GM19463 (cell line): ENCODE measurements around the gene IL17D.
A peak's percentile ranks its signal among the peaks of the same experiment; 100 is the strongest.

Source experiments
- ATAC-seq: cut with Tn5 transposase; IDR thresholded peaks from one replicate; pipeline ENCODE4 v1.9.1; 2021; ENCODE audit warnings: mild to moderate bottlenecking, moderate library complexity; ENCODE audit not compliant: unreplicated experiment

IL17D gene

DNA sequence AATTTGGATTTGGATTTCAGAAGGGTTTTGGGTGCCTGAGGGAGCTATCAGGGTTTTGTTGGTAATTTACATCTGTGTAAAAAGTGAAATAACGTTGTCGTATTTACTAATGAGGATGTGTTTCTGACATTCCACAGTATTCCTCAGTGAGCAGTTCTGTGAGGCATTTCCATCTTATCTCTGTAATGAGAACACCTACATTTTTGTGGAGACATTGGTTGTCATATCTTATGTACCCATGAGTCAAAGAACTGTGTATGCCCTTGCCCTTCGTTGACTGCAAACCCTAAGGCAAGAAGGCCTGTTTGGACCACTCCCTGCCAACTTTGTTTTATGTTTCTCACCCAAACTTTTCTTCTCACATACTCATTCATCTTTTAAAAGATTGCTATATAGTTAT lies 14.2 kb upstream of the IL17D start:
- no peak for ATAC-seq

DNA sequence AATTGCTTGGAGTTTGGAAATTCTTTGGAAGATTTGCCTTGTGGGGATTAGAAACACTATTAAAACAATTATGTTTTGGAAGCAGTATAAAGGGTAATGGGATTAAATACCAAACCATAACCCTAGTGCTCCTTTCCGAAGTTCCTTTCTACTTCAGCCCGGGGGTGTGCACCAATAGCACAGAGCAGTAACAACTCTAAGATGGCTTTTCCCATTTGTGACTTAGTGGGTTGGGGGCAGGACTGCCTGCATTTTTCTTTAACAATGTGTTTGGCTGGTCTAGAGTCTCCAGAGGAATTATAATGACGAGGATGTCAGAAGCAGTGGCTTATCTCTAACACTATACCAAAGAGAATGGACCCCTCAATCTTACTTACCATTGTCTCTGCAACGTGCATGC lies 11.9 kb upstream of the IL17D start:
- ATAC-seq = no peak

DNA sequence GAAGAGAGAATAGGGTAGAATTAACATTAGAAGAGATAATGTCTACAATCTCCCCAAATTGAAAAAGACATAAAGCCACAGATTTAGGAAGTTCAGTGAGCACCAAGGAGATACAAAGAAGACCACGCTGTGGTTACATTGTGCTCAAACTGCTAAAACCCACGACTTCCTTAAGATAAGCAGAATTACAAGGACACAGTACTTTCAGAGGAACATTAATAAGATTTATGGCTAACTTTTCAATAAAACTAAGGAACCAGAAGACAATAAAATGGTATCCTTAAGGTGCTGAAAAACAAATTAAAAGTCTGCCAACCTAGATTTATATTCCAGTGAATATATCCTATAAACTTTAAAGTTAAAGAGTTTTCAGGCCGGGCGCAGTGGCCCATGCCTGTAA lies 7.4 kb upstream of the IL17D start:
- no peak for ATAC-seq

DNA sequence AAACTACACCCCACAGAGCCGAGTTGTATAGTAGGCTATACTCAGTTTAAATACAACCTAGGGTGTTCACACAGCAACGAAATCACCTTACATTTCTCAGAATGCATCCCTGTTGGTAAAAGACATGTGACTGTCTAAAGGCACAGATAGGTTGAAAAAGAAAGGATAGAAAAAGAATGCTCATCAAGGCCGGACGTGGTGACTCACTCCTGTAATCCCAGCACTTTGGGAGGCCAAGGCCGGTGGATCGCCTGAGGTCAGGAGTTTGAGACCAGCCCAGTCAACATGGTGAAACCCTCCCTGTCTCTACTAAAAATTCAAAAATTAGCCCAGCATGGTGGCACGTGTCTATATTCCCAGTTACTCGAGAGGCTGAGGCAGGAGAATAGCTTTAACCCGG lies 3.8 kb upstream of the IL17D start:
- no peak for ATAC-seq

DNA sequence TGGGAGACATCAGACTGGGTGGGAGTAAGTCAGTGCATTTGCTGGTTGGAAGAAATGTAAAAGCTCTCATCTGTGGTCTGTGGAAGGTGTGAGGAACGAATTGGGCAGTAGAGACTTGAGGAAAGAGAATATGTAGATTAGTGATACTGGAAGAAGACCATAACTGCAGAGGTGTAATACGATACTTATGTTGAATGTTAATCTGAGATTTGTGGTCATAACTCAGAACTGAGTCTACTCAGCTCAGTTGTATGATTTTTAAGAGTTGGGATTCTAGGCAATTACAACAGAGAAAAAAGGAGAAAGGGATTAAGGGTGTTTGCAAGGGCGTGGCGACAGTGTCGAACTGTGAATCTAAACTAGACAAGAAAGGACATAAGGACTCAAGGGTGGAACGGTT lies 3.2 kb upstream of the IL17D start:
- ATAC-seq = no peak

DNA sequence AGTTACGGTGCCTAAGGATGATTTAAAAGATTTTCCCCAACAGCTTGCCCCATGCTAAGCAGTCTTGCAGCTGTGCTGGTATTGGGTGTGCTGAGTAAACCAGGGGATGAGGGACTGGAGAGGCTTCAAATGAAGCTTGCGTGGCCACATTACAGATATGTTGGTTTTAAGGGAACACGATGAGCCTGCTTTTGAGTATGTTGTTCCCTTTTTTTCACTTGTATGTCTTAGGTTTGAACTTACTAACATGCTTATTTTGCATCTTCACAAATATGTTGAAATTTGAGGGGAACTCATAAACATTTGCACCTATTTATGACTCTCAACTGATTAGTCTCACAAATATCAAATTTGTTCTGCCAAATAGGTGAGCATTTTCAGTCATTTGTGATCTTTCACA lies 2.0 kb upstream of the IL17D start:
- ATAC-seq = no peak

DNA sequence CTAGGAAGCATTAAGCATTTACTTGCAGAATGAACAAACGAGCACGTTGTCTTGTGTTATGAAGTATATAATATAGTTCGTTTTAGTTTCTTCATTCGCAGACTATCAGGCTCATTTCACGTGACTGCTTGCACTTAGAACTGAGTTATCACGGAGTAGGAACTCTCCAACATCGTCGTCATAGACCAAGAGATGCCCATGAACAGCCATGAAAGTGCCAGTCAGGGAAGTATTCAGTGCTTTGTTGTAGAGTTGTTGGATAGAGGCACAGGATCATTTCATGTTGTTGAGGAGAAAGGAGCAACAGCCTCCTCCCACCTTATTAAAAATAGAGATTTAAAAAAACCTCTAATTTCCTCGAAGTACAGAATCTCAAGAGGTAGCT lies 977 bp upstream of the IL17D start:
- ATAC-seq = no peak

DNA sequence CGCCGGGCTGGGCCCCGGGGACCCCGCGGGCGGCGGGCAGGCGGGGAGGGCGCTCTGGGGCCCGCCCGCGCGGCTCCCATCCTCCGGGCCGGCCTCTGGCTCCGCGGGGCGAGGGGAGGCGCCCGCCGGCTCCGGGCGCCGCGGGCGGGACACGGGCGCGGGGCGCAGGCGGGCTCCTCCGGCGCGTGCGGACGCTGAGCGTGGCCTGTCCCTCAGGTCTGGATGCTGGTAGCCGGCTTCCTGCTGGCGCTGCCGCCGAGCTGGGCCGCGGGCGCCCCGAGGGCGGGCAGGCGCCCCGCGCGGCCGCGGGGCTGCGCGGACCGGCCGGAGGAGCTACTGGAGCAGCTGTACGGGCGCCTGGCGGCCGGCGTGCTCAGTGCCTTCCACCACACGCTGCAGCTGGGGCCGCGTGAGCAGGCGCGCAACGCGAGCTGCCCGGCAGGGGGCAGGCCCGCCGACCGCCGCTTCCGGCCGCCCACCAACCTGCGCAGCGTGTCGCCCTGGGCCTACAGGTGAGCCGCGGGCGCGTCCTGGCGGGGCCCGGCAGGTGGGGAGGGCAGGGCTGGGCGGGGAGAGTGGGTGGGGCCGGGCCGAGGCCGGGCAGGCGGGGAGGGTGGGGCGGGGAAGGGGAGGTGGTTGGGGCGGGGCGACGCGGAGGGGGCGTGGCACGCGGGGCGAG lies 420 bp downstream of the IL17D start:
- ATAC-seq = peak; percentile 85

DNA sequence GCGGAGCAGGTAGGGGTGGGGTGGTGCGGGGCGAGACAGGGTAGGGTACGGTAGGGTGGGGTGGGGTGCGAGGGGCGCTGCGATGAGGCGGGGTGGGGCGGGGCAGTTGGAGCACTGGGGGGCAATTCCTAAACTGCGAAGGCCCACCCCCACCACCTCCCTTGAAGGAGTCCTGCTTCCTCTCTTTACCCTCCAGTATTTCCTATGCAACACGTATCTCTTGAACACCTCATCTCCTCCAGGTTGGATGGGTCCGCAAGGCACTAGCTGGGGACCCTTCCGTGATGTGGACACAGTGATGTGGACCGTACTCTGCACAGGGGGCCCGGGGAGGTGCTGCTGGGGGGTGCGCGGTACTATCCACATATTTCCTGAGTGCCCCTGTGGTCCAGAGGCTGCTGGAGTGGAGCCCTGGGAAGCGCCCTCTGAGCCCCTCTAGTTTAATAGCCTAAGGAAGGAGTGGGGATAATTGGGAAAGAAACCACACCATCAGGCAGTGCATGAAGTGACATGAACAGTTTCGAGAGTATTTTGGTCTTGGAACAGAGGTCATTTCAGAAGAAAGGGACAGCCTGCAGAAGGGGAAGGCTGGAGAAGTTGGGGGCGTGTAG lies 1.1 kb downstream of the IL17D start:
- ATAC-seq = no peak

DNA sequence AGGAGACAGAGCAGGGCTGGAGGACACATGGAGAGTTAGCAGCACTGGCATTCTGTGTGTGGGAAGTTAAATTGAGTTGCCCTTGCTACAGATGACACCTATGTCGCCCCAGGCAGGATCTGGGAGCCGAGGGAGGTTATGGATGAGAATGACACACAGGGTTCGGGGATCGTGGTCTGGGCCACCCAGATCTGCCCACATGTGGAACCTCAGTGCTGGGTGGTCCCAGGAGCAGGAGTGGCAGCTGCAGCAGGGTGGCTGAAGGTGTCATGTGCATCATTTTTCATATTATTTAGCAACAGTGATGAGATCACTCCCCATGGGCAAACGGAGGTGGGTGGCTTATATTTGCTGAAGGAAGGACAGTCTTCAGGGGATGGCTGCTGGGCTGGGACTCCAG lies 3.2 kb downstream of the IL17D start:
- ATAC-seq = no peak

DNA sequence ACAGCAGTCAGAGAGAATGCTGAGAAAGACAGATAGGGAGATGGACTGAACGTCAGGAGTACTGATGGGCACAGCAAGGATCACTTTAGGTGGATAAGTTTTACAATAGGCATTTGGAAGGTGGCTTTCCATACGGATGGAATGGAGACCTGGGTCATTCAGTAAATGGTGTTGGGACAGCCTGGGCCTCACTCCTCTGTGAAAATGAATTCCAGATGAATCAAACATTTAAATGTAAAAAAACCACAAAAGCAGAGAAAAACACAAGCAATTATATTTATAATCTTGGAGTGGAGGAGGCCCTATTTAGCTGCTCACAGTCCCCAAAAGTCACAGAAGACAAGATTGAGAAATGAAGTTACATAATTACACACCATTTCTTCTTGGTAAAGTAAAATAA lies 4.7 kb downstream of the IL17D start:
- ATAC-seq = no peak

DNA sequence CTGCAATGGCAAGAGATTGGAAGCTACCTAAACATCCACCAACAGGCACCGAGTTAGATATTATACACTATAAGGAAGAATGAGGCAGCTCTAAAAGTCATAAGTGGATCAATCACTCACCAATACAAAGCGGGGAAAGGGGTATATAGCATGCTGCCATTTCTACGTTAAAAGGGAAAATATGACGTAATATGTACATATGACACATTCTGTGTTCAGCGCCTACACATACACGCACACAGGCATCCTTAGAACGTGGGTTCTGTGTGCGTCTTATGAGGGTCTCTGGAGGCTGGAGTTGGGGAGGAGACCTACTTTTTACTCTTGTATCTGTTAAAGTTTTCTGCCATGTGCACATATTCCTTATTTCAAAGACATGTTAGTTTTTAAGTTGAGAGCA lies 5.9 kb downstream of the IL17D start:
- ATAC-seq = no peak

DNA sequence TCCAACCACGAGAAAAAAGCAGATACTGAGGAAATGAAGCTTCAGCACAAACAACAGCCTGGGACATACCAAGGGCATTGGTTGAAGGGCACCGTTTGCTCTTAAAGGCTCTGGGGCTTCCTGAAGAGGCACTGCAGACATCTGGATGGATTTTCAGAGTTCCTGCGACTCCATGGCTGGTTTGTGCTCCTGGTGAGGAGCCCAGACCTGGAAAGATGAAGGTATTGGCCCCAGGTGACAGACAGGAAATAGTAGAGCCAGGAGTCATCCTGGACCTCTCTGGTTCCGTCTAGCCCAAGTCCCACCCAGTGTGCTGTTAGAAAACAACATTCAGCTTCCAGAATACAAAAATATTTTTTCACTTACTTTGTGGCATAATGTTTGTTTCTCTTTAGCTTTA lies 6.3 kb downstream of the IL17D start:
- ATAC-seq = no peak

DNA sequence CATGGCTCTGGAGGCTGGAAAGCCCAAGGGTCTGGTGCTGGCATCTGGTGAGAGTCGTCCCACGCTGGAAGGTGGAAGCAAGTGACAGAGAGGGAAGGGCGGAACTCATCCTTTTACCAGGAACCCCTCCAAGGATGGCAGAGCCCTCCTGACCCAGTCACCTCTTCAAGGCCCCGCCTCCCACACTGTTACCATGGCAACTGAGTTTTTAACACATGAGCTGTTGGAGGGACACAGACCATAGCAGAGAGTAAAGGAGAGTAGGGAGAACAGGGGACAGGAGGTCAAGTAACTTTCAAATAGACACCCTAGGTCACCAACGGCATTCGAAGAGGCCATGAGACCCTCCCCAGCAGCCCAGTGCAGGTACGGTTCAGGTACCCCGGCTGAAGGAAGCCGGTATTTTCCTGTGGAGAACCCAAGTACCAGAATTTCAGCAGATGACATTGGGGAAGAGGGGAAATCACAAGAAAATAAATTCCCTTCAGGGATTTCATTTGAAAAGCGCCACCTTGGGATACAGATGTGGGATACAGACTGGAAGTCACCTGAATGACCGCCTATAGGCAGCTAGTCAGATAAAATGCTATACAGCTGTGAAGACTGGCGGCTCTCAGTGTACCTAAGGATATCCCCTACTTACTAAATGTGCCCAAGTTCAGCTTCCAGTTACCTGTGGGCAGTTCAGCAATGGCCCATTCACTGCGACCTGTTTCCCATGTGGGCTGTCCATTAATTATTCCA lies 8.0 kb downstream of the IL17D start:
- no peak for ATAC-seq

DNA sequence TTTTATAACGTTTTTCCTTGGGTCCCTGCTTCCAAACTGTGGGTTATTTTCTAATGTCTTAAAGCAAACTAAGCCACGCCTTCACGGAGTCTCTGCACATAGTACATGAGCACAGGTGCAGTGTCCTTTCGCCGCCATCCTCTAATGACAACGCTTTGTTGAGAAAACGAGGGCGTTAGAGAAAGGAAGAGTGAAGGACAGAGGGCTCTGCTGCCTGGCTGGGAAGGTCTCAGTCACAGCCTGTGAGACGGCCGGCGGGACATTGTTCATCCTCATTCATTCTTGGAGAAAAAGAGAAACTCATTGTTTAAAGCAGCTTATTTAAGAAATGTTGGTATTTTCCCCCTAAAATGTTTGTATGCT lies 9.5 kb downstream of the IL17D start:
- no peak for ATAC-seq

DNA sequence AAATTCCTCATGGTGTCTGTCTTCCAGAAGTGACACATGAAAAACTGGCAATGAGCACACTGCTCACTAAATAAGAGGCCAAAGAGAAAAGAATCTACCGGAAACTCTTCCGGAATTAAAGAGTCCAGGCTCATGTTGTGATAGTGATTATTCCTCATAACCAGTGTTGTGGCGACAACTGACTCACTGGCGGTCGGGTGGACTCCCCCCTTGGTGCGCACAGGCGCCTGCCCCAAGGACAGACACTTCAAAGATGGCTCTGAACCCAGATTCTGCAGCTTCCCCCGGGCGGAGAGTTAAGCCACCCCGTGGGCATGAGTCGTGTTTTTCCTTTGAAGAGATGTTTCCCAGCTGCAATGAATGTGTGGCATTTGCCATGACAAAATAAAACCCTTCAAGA lies 10.3 kb downstream of the IL17D start:
- ATAC-seq = no peak

DNA sequence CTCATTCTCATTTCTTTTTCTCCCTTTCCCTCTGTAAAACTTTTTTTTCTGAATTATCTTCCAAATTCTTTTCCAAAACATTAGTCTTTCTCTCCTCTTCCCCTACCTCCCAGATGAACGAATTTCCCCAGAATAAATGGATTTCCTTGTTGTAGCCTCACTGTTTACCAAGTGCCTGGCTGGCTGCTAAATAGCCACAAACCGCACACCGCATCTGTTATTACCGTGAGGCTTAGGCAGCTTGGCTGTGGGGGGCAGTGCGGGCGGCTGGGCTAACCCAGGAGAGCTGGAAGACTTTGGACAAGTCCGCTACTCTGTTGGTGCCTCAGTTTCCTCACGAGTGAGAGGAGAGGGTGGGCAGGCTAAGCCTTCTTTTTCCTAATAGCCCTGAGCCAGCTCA lies 10.7 kb downstream of the IL17D start:
- ATAC-seq = no peak

DNA sequence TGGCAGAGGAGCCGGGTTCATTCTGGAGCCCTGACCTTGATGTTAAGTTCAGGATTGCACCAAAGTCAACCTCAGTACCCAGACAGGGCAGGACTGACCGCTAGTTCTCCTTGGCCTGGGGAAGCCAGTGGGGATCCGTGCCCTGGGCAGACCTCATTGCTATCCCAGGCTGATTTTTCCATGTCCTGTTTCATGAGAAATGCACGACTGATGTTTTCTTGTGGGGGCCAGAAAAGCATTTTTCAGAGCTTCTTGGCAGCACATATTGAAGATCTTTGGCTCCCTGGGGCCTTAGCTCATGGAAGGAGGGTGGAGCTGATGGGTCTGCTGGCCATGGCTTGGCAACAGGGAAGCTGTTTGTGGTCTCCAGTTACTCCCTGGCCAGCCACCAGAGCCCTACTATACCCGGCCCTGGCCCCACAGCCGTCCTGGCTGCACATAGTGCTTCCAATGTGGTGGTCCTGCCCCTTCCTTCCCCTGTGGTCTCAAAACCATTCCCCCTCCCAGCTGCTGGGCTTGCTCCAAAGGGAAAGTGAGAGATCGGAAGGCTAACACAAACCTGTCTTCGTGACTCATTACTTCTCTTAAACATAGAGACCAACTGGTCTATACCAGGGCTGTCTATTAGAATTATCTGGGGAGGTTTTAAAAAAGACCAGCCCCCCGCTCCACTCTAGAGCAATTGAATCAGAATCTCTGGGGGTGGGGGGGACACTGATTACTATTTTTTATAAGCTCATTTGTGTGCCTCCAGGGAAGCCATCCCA lies 11.2 kb downstream of the IL17D start:
- ATAC-seq = no peak

DNA sequence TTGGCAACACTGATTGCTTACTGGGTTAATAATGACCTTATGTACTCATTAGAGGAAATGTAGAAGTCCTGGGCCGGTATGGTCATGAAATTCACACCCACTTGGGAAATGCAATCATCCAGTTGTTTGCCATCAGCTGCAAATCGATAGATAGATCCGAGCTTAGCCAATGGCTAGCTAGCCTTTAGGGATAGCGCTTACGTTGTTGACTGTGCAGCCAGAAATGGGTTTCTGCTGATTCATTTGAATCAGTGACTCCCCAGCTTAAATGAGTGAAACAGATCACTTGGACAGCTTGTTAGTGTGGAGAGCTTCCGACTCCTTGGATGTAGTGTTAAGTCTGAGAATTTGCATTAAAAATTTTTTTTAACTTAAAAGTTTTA lies 11.8 kb downstream of the IL17D start:
- no peak for ATAC-seq

DNA sequence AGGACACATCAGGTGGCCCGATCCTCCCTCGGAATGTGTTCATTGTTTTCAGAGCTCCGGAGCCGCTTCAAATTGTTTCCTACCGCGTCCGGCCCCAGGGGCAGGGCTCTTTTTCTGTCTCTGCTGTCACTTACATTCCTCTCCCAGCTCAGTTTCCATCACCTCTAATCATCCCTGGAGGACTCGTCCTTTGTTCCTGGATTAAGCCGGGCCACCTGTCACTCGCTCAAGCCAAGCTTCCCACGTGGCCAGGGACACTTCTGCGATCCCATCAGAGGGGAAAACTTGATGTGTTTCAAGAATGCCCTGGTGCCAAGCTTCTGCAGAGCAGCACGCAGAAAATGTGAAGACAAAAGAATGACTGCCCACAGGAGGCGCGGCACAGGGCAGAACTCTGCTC lies 13.5 kb downstream of the IL17D start:
- no peak for ATAC-seq

DNA sequence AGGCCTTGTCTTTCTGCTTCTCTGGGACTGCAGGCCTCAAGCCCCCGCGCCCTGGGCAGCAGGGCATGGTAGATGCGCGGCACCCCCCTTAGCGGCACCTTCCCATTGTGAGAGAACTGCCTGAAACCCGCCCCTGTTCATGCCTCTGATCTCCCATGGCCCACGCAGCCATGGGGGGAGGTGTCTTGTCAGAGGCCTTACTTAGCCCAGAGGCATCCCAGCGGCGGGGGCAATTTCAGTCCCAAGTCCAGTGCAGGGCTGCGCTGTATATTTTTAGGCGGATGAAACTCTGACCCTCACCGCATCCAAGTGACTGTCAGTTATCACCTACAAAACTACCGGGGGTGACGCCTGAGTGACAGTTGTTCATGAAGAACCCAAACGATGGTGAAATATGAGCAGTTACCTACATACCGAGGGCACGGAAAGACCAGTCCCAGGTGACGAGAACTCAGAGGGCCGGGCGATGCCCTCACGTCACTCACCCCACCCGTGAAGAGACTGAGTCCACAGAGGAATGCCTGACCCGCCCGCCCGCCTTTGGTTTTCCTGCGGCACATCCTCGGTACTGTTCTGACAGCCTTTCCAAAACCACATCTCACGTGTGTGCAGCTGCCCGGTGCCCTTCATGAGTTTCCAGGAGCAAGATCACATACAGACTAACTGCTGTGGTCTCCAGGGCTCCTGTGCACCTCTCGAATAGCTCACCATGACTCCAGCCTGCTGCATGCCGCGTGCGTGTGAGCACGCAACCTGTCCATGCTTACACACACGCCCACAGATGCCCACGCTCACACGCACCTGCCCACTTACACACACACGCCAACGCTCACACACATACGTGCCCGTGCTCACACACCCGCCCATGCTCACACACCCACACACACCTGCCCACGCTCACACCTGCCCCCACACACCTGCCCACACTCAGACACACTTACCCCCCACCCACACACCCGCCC lies 14.4 kb downstream of the IL17D start:
- ATAC-seq = no peak
